NCI-H128 (cell line): ENCODE results near the gene SHISA8.

Source experiments
- DNase-seq: peaks from one replicate; lab custom pipeline; 2025; ENCODE audit not compliant: unreplicated experiment; lab: John Stamatoyannopoulos, UW

SHISA8 gene

DNA sequence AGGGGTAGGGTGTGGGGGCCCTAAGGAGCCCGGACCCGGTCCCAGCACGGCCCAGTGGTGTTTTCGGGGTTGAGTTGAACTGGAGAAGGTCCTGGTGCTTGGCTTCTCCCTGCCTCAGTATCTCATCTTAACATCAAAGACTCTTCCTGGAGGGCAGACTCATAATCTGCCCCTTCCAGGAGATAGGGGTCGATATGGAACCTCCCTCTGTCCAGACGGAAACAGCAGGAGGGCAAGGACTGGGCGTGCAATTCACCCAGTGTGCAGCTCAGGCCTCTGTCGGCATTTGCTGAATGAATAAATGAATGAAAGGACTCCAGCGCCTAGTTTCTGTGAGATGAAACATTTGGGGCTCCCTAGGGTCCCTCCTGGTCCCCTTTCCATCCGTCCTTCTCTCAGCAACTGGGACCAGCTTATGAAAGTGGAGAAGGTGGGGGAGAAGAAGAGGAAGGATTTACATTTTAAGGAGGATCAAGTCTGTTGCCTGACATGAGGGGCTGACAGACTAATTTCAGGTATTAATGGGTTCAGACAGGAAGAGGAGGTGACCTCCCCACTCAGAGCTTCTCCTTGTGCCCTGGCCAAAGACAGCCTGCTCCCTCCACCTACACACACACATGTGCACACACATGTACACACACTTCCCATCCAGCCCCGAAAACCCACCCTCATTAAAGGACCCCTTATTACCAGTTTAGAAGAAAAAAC, 1.1 kb upstream of the SHISA8 start:
- no peak for DNase-seq

GRCh38 chr22:41914611-41915034, 251 bp downstream of the SHISA8 start:
- DNase-seq = no peak

DNA sequence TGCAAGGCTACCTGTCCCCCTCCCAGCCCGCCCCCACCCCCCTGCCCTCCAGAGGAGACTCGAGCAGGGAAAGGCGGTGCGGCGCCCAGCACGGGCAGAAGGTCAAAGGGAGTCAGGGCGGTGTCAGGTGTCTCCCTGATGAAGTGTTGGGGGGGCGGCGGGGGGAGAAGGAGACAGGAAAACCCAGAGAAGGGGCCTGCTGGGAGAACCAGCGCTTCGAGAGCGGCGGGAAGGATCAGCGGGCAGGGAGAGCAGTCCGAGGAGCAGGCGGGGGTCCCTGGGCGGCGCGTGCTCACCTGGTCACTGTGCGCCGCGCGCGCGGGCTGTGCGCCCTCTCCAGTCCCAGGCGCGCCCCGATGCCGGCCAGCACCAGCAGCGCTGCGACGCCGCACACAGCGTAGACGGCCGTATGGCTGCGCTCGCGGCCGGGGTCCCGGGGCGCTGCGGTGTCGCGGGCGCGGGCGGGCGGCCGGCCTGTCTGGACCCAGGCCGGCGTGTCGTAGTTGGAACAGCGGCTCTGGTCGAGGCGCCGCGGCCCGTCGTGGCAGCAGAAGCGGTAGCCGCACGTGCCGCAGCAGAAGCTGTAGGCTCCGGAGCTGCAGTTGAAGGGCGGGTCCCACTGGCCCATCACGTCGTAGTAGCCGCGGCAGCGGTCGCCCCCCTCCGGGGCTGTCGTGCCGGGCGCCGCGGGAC, 886 bp downstream of the SHISA8 start:
- DNase-seq = no peak

GRCh38 chr22:41913040-41913719, 1.7 kb downstream of the SHISA8 start:
- no peak for DNase-seq

- DNase-seq = no peak
Observed at GRCh38 chr22:41912338-41913039, 2.4 kb downstream of the SHISA8 start.

DNA sequence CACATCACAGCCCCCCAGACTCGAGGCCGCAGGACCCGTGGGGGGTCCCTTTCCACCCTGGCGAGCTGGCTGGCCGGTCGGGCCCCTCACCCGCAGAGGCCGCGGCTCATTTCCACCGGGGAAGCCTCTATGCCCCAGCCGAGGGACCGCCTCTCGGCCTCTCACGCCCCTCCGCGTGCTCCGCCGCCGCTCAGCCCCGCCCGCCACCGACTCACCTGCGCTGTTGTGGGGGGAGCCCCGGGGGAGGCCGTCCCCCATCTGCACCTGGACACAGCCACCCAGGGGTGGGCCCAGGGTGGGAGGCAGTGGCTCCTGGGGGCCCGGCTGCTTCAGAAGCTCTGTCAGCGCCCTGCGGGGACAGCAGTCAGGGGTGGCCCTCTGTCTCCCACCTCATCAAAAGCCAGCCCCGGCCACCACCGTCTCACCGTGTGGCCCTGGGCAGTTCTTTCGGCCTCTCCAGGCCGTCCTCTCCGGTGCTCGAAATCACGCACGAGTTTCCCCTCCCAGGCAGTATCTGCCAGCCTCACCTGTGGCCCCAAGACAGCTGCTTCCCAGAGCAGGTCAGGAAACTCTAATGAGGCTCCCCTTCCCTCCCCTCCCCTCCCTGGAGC, 3.8 kb downstream of the SHISA8 start:
- DNase-seq = no peak

DNA sequence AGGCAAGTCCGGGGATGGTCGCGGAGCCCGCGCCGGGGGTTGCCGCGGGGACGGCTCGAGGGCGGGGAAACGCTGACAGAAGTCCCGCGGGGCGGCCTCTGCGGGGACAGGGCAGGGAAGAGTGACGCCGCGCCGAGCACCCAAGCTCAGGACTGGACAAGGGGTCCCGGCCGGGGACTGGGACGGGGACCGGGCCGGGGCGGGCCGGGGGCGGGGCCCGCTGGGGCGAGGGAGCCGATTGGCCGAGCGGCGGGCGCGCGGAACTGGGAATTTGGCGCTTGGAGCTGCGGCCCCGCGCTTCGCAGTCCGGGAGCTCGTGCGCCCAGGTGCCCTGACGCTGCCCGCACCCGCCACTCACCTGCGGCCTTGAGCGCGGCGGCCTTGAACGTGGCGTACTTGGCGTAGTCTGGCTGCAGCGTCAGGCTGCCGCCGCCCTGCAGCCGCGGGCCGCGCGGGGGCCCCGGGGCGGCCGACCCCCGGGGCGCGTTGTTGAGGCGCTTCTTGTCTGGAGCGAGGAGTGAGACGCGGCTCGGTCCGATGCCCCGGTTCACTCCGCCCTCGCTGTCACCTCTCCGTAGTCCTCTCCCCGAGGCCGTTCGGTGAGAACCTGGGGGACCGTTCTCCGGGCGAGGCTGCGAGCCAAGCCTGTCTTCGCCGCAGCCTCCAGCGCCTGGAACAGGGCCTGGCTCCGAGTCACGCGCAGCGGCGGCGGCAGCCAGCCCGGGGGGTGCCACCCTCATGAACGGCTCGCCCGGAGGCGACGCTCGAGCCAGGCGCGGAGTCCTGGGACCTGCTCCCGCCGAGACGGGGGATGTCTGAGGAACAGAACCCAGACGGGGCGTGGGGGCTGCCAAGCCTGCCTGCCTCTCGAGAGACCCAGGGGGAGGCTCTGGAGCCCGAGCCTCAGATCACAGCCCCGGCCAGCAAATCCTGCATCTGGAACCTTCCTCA, 4.5 kb downstream of the SHISA8 start:
- no peak for DNase-seq

GRCh38 chr22:41909310-41910049, 5.4 kb downstream of the SHISA8 start:
- no peak for DNase-seq

DNA sequence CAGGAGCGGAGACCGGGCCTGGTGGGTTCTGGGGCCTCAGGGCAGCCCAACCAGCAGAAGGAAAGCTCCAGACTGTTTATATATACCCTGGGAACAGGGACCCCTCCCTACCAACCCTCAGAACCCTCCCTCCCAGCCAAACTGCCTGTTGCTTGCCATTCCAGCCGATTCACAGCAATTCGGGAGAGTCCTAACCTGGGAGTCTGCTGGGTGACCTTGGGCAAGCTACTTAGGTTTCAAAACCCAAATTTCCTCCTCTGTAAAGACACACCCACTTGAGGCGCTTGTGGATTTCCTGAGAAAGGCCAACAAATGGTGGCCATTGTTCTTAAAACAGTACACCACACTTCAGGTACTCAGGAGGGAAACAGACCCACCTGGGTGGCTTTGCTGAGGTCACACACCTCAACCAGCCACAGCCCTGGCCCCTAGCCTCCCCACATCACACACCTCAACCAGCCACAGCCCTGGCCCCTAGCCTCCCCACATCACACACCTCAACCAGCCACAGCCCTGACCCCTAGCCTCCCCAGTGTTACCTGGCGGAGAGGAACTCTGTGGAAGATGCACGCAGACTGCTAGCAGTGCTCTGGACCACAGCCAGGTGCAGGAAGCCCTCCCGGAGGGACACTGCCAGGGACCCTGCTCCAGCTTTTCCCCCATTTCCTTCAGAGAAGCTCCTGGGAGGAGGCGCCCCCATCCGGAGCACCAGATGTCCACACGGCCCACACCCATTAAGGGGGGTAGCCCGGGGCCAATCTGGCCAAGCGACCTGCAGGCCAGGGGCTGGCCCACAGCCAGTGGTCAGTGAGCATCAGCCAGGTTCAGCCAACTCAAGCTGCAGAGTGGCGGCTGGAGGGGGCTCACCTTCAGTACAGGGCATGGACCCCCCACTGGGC, 6.2 kb downstream of the SHISA8 start:
- DNase-seq = no peak

- DNase-seq = no peak
Observed at GRCh38 chr22:41907436-41908401, 7.2 kb downstream of the SHISA8 start.

- DNase-seq = no peak
Observed at GRCh38 chr22:41906822-41907221, 8.1 kb downstream of the SHISA8 start.

GRCh38 chr22:41905411-41906202, 9.3 kb downstream of the SHISA8 start:
- DNase-seq = no peak

- DNase-seq = no peak
Observed at GRCh38 chr22:41904450-41905410, 10.1 kb downstream of the SHISA8 start.

- DNase-seq = no peak
Observed at GRCh38 chr22:41902932-41903421, 11.9 kb downstream of the SHISA8 start.

GRCh38 chr22:41902016-41902415, 12.9 kb downstream of the SHISA8 start:
- DNase-seq = no peak
